Astrocyte (in vitro differentiated cells and primary cell): Measurements from ENCODE around the gene LRCH1. TPM values are rescaled to one million over a fixed set of nuclear protein-coding genes. Genes with fewer than 3 reads are reported as not detected.

Experiments
- DNase-seq: peaks from one replicate; pipeline ENCODE4 v3.0.0-alpha.2; 2010; ENCODE audit warnings: low read depth
- FAIRE-seq: peaks from 2 replicates; lab custom pipeline; 2011; peaks lifted over from hg19 to GRCh38; lab: Jason Lieb, UNC
- H2AFZ ChIP-seq: 2 replicates; pipeline ENCODE4 v1.6.0; 2012; ENCODE audit warnings: low read depth, low read length, inconsistent platforms
- H3K27ac ChIP-seq: 2 replicates; pipeline ENCODE4 v1.5.1; 2011; ENCODE audit warnings: low read depth, low read length, inconsistent platforms
- H3K27me3 ChIP-seq: 2 replicates; pipeline ENCODE4 v1.6.0; 2011; ENCODE audit warnings: low read length, inconsistent platforms; ENCODE audit not compliant: insufficient read depth
- H3K36me3 ChIP-seq: 2 replicates; pipeline ENCODE4 v1.5.1; 2011; ENCODE audit warnings: low read length, inconsistent platforms; ENCODE audit not compliant: insufficient read depth
- H3K4me1 ChIP-seq: 2 replicates; pipeline ENCODE4 v1.5.1; 2011; ENCODE audit warnings: low read length, inconsistent platforms; ENCODE audit not compliant: insufficient read depth
- H3K4me2 ChIP-seq: 2 replicates; pipeline ENCODE4 v1.6.0; 2012; ENCODE audit warnings: low read length, inconsistent platforms
- H3K4me3 ChIP-seq: 2 replicates; pipeline ENCODE4 v1.5.1; 2011; ENCODE audit warnings: low read depth, mild to moderate bottlenecking, low read length, inconsistent platforms; ENCODE audit not compliant: insufficient read depth
- H3K79me2 ChIP-seq: 2 replicates; pipeline ENCODE4 v1.6.0; 2012; ENCODE audit warnings: mild to moderate bottlenecking, low read length, inconsistent platforms; ENCODE audit not compliant: insufficient read depth
- H3K9ac ChIP-seq: 2 replicates; pipeline ENCODE4 v1.6.0; 2012; ENCODE audit warnings: mild to moderate bottlenecking, low read length, inconsistent platforms
- H3K9me3 ChIP-seq: 2 replicates; pipeline ENCODE4 v1.5.1; 2012; ENCODE audit warnings: low read depth, mild to moderate bottlenecking, low read length, inconsistent platforms; ENCODE audit not compliant: insufficient read depth
- H4K20me1 ChIP-seq: 2 replicates; pipeline ENCODE4 v1.6.0; 2012; ENCODE audit warnings: low read length, inconsistent platforms; ENCODE audit not compliant: insufficient read depth
- H3K27ac Mint-ChIP-seq: one replicate; pipeline ENCODE4 v1.8.0; 2021; ENCODE audit warnings: mild to moderate bottlenecking, mixed read lengths; ENCODE audit not compliant: unreplicated experiment
- H3K27me3 Mint-ChIP-seq: one replicate; pipeline ENCODE4 v1.8.0; 2021; ENCODE audit warnings: low read depth, mixed read lengths; ENCODE audit not compliant: unreplicated experiment
- H3K36me3 Mint-ChIP-seq: one replicate; pipeline ENCODE4 v1.8.0; 2021; ENCODE audit warnings: low read depth, mixed read lengths; ENCODE audit not compliant: unreplicated experiment
- H3K4me1 Mint-ChIP-seq: one replicate; pipeline ENCODE4 v1.8.0; 2021; ENCODE audit warnings: low read depth, mixed read lengths; ENCODE audit not compliant: unreplicated experiment
- H3K4me3 Mint-ChIP-seq: one replicate; pipeline ENCODE4 v1.8.0; 2021; ENCODE audit warnings: mild to moderate bottlenecking, moderate library complexity, mixed read lengths; ENCODE audit not compliant: unreplicated experiment
- H3K9me3 Mint-ChIP-seq: one replicate; pipeline ENCODE4 v1.8.0; 2021; ENCODE audit warnings: mild to moderate bottlenecking, mixed read lengths; ENCODE audit not compliant: unreplicated experiment
- CTCF ChIP-seq: IDR thresholded peaks from 2 replicates; pipeline ENCODE4 v1.5.1; 2011; ENCODE audit warnings: low read depth, mild to moderate bottlenecking, inconsistent platforms, low read length, moderate library complexity; ENCODE audit not compliant: insufficient read depth
- EZH2 ChIP-seq: IDR thresholded peaks from 2 replicates; pipeline ENCODE4 v1.6.1; 2012; ENCODE audit warnings: mild to moderate bottlenecking, low read length, inconsistent platforms; ENCODE audit not compliant: insufficient read depth
- total RNA-seq: library from RNA; stranded (reverse); gene quantifications from 2 replicates; pipeline ENCODE4 v1.2.1, GENCODE V29; 2021

Gene LRCH1
- total RNA-seq, 1 donor from 2014 or later = 17.7 TPM

- Mint-ChIP-seq H3K4me1 (peaks cover 13% of the 10 kb centered on the region), H3K27ac (no peak overlapping the region), H3K4me3 (no peak overlapping the region), H3K27me3 (no peaks in the 10 kb centered on the region), H3K36me3 (peaks cover 24% of the 10 kb centered on the region), H3K9me3 (peaks cover 6% of the 10 kb centered on the region)
- H3K4me3 ChIP-seq = no peak overlapping the region
- H3K4me1 ChIP-seq = peaks cover 22% of the 10 kb centered on the region
- no peaks in the 10 kb centered on the region for H3K27me3 ChIP-seq
- H4K20me1 ChIP-seq = no peaks in the 10 kb centered on the region
- no peaks in the 10 kb centered on the region for H3K9me3 ChIP-seq
- no peak overlapping the region for H3K4me2 ChIP-seq
- H3K79me2 ChIP-seq = no peaks in the 10 kb centered on the region
- DNase-seq = no peak
- TF ChIP-seq CTCF (no peak), EZH2 (no peak)
- no peak overlapping the region for H3K27ac ChIP-seq
- H3K9ac ChIP-seq = no peak overlapping the region
- H3K36me3 ChIP-seq = peaks cover 6% of the 10 kb centered on the region
- H2AFZ ChIP-seq = no peak overlapping the region
- no peak for FAIRE-seq
These were observed 192.7 kb downstream of the LRCH1 start for GRCh38 chr13:46745706-46746105.

GRCh38 chr13:46747031-46747820 lies 194.3 kb downstream of the LRCH1 start:
- H3K9me3 ChIP-seq = no peaks in the 10 kb centered on the region
- H3K36me3 Mint-ChIP-seq = peaks cover 23% of the 10 kb centered on the region
- H3K79me2 ChIP-seq = no peaks in the 10 kb centered on the region
- no peak overlapping the region for H3K4me3 Mint-ChIP-seq
- TF ChIP-seq EZH2 (no peak), CTCF (no peak)
- no peak overlapping the region for H3K4me3 ChIP-seq
- H3K4me1 ChIP-seq = peaks cover 33% of the 10 kb centered on the region
- H3K27ac Mint-ChIP-seq = no peak overlapping the region
- peaks cover 6% of the 10 kb centered on the region for H3K36me3 ChIP-seq
- no peaks in the 10 kb centered on the region for H3K27me3 ChIP-seq
- H2AFZ ChIP-seq = no peak overlapping the region
- DNase-seq (no peak), FAIRE-seq (no peak)
- H3K9me3 Mint-ChIP-seq = peaks cover 6% of the 10 kb centered on the region
- H3K4me1 Mint-ChIP-seq = peaks cover 23% of the 10 kb centered on the region
- no peaks in the 10 kb centered on the region for H3K27me3 Mint-ChIP-seq
- H4K20me1 ChIP-seq = no peaks in the 10 kb centered on the region
- H3K9ac ChIP-seq = no peak overlapping the region
- no peak overlapping the region for H3K27ac ChIP-seq
- no peak overlapping the region for H3K4me2 ChIP-seq

GRCh38 chr13:46748300-46748699 lies 195.3 kb downstream of the LRCH1 start:
- H3K36me3 ChIP-seq = peaks cover 13% of the 10 kb centered on the region
- no peak overlapping the region for H3K4me3 ChIP-seq
- no peaks in the 10 kb centered on the region for H3K9me3 ChIP-seq
- no peak overlapping the region for H3K27ac ChIP-seq
- TF ChIP-seq EZH2 = no peak
- no peak for TF ChIP-seq CTCF
- Mint-ChIP-seq H3K27me3 (no peaks in the 10 kb centered on the region), H3K9me3 (peaks cover 6% of the 10 kb centered on the region), H3K4me1 (peaks cover 19% of the 10 kb centered on the region), H3K4me3 (no peak overlapping the region), H3K27ac (no peak overlapping the region), H3K36me3 (peaks cover 23% of the 10 kb centered on the region)
- DNase-seq (no peak), FAIRE-seq (no peak)
- H3K79me2 ChIP-seq = no peaks in the 10 kb centered on the region
- H4K20me1 ChIP-seq = no peaks in the 10 kb centered on the region
- H2AFZ ChIP-seq = no peak overlapping the region
- H3K9ac ChIP-seq = no peak overlapping the region
- no peaks in the 10 kb centered on the region for H3K27me3 ChIP-seq
- no peak overlapping the region for H3K4me2 ChIP-seq
- peaks cover 32% of the 10 kb centered on the region for H3K4me1 ChIP-seq
